ENCODE results near the gene LHFPL2. TPM values are rescaled to one million over a fixed set of nuclear protein-coding genes. Genes with fewer than 3 reads are reported as not detected.

LHFPL2 gene
- total RNA-seq, 1 donor from 2014 or later, result 47.6 TPM

- Mint-ChIP-seq H3K9me3 (ENCODE audit: unreplicated experiment) (no peaks in the 10 kb centered on the region), H3K4me1 (ENCODE audit: unreplicated experiment) (peaks cover 40% of the 10 kb centered on the region), H3K36me3 (ENCODE audit: low read depth, unreplicated experiment) (peaks cover 8% of the 10 kb centered on the region), H3K4me3 (ENCODE audit: unreplicated experiment) (peak overlapping the region; percentile 77), H3K27ac (ENCODE audit: unreplicated experiment) (no peak overlapping the region), H3K27me3 (ENCODE audit: unreplicated experiment) (peaks cover 6% of the 10 kb centered on the region)
- no peak for TF ChIP-seq CTCF (IDR thresholded peaks at IDR 0.05; ENCODE audit: unreplicated experiment)
- DNase-seq (ENCODE audit: low spot score), result no peak
Measured at GRCh38 chr5:78649211-78649695, 681 bp upstream of the LHFPL2 start.

DNA sequence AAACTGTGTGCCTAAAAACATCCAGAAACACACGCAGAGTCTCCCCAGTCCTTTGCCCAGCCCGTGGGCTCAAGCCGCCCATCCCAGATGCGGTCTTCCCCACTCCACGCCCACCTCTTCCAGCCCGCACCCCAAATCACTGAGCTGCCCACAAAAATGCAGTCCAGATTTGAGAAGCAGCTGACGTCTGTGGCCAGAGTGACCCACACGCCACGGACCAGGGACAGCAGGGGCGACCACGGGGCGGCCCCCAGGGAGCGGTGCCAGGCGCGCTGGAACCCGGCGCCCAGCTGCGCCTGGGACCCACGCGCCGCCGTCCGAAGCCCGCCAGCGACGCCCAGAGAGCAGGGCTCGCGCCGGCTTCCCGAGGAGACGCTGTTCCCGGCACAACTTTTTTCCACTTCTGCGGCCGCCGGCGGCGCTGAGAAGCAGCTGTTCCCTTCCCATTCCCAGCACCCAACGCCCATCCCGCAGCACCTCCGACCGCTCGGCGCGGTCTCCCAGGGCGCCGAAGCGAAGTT, 674 bp downstream of the LHFPL2 start:
- no peak for TF ChIP-seq CTCF (IDR thresholded peaks at IDR 0.05; ENCODE audit: unreplicated experiment)
- DNase-seq (ENCODE audit: low spot score), result peak; percentile 59
- Mint-ChIP-seq H3K9me3 (ENCODE audit: unreplicated experiment) (no peaks in the 10 kb centered on the region), H3K4me3 (ENCODE audit: unreplicated experiment) (peak overlapping the region; percentile 95), H3K27me3 (ENCODE audit: unreplicated experiment) (peaks cover 7% of the 10 kb centered on the region), H3K4me1 (ENCODE audit: unreplicated experiment) (peaks cover 34% of the 10 kb centered on the region), H3K36me3 (ENCODE audit: low read depth, unreplicated experiment) (peaks cover 11% of the 10 kb centered on the region), H3K27ac (ENCODE audit: unreplicated experiment) (peak overlapping the region; percentile 70)

DNA sequence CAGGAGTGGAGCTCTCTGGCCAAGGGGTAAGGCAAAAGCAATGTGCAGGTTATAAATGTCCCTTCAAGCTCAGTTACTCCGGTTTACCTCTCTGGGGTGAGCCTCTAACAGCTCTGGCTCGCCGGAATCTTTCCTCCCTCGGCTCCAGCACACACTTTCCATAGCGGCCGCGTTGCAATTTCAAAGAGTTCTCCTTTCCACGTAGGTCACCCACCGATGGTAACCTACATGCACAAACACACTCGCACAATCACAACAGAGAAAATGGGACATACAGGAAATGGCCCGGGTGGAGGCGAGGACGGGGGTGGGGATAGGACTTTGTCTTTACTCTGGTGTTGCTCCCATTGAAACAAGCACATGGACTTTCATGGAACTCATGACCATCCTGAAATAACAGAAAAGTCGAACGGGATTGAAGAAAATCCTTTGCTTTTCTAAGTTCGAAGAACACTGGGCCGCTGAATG, 1.2 kb downstream of the LHFPL2 start:
- Mint-ChIP-seq H3K36me3 (ENCODE audit: low read depth, unreplicated experiment) (peaks cover 14% of the 10 kb centered on the region), H3K9me3 (ENCODE audit: unreplicated experiment) (no peaks in the 10 kb centered on the region), H3K27me3 (ENCODE audit: unreplicated experiment) (peaks cover 10% of the 10 kb centered on the region), H3K27ac (ENCODE audit: unreplicated experiment) (peak overlapping the region; percentile 70), H3K4me3 (ENCODE audit: unreplicated experiment) (peak overlapping the region; percentile 95), H3K4me1 (ENCODE audit: unreplicated experiment) (peaks cover 39% of the 10 kb centered on the region)
- TF ChIP-seq CTCF (IDR thresholded peaks at IDR 0.05; ENCODE audit: unreplicated experiment), result no peak
- peak; percentile 13 for DNase-seq (ENCODE audit: low spot score)

GRCh38 chr5:78644741-78645300, 3.8 kb downstream of the LHFPL2 start:
- H3K27me3 Mint-ChIP-seq (ENCODE audit: unreplicated experiment), result peaks cover 5% of the 10 kb centered on the region
- H3K4me3 Mint-ChIP-seq (ENCODE audit: unreplicated experiment), result peak overlapping the region; percentile 5
- no peak overlapping the region for H3K27ac Mint-ChIP-seq (ENCODE audit: unreplicated experiment)

More at GRCh38 chr5:78644741-78645300, 3.8 kb downstream of the LHFPL2 start:
- TF ChIP-seq CTCF (IDR thresholded peaks at IDR 0.05; ENCODE audit: unreplicated experiment), result no peak
- H3K36me3 Mint-ChIP-seq (ENCODE audit: low read depth, unreplicated experiment), result peaks cover 10% of the 10 kb centered on the region
- no peak for DNase-seq (ENCODE audit: low spot score)
- peaks cover 55% of the 10 kb centered on the region for H3K4me1 Mint-ChIP-seq (ENCODE audit: unreplicated experiment)
- H3K9me3 Mint-ChIP-seq (ENCODE audit: unreplicated experiment), result no peaks in the 10 kb centered on the region
